Mesothelial cell of epicardium (in vitro differentiated cells): ENCODE data around the gene ECHDC3. TPM values are rescaled to one million over a fixed set of nuclear protein-coding genes. Genes with fewer than 3 reads are reported as not detected.

Experiments used
- DNase-seq, 2 experiments: peaks; one replicate each; pipeline ENCODE4 v3.0.0; 2021; ENCODE audit warnings: low spot score in 2 of 2; ENCODE audit not compliant: unreplicated experiment in 2 of 2
- H3K27ac Mint-ChIP-seq: 2 replicates; pipeline ENCODE4 v1.8.0; 2021; ENCODE audit warnings: mixed read lengths
- H3K27me3 Mint-ChIP-seq: 2 replicates; pipeline ENCODE4 v1.8.0; 2021; ENCODE audit warnings: low read depth, mixed read lengths
- H3K36me3 Mint-ChIP-seq: 2 replicates; pipeline ENCODE4 v1.8.0; 2021; ENCODE audit warnings: mixed read lengths
- H3K4me1 Mint-ChIP-seq: 2 replicates; pipeline ENCODE4 v1.8.0; 2021; ENCODE audit warnings: mixed read lengths
- H3K4me3 Mint-ChIP-seq: 2 replicates; pipeline ENCODE4 v1.8.0; 2021; ENCODE audit warnings: mild to moderate bottlenecking, moderate library complexity, mixed read lengths
- H3K9me3 Mint-ChIP-seq: 2 replicates; pipeline ENCODE4 v1.8.0; 2021; ENCODE audit warnings: mixed read lengths
- total RNA-seq: library from RNA; stranded (reverse); gene quantifications from 3 replicates; pipeline ENCODE4 v1.2.1, GENCODE V29; 2021
- TF ChIP-seq, protein P1 (sequence below): fragments of 200-600 bp; sonication (generic); IDR thresholded peaks from one replicate; pipeline ENCODE4 v1.5.0; 2021; ENCODE audit warnings: antibody characterized with exemption; ENCODE audit not compliant: unreplicated experiment

Gene ECHDC3
- total RNA-seq, 1 donor from 2014 or later: 5.1 TPM

DNA sequence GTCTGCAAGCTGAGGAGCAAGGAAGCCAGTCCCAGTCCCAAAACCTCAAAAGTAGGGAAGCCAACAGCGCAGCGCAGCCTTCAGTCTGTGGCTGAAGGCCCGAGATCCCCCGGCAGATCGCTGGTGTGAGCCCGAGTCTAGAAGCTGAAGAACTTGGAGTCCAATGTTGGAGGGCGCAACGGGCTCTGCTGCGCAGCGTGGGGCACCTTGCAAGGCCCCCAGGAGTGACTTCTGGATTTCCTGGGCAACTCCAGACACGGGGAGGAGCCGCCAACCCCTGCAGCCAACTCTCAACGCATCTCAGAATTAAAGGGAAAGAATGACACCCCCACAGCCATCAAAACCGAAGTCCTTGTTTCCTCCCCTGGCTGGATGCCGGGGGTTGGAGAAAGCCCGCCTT lies 62.2 kb downstream of the ECHDC3 start:
- peaks cover 14% of the 10 kb centered on the region for H3K4me1 Mint-ChIP-seq
- H3K27ac Mint-ChIP-seq: no peak overlapping the region
- no peaks in the 10 kb centered on the region for H3K9me3 Mint-ChIP-seq
- H3K36me3 Mint-ChIP-seq: no peaks in the 10 kb centered on the region
- TF ChIP-seq, protein P1, sequence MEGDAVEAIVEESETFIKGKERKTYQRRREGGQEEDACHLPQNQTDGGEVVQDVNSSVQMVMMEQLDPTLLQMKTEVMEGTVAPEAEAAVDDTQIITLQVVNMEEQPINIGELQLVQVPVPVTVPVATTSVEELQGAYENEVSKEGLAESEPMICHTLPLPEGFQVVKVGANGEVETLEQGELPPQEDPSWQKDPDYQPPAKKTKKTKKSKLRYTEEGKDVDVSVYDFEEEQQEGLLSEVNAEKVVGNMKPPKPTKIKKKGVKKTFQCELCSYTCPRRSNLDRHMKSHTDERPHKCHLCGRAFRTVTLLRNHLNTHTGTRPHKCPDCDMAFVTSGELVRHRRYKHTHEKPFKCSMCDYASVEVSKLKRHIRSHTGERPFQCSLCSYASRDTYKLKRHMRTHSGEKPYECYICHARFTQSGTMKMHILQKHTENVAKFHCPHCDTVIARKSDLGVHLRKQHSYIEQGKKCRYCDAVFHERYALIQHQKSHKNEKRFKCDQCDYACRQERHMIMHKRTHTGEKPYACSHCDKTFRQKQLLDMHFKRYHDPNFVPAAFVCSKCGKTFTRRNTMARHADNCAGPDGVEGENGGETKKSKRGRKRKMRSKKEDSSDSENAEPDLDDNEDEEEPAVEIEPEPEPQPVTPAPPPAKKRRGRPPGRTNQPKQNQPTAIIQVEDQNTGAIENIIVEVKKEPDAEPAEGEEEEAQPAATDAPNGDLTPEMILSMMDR: no peak
- H3K27me3 Mint-ChIP-seq: no peaks in the 10 kb centered on the region
- no peak for DNase-seq
- no peak overlapping the region for H3K4me3 Mint-ChIP-seq

DNA sequence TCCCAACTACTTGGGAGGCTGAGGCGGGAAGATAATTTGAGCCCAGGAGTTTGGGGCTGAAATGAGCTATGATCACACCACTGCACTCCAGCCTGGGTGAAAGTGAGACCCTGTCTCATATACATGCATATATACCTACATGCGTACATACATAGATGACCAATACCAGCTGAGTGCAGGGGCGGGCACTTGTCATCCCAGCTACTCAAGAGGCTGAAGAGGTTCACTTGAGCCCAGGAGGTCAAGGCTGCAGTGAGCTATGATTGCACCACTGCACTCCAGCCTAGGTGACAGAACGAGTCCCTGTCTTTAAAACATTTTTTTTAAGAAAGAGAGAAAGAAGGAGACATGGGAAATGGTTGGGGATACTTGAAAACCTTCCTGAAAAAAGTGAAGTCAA lies 63.6 kb downstream of the ECHDC3 start:
- TF ChIP-seq, protein P1: no peak

DNA sequence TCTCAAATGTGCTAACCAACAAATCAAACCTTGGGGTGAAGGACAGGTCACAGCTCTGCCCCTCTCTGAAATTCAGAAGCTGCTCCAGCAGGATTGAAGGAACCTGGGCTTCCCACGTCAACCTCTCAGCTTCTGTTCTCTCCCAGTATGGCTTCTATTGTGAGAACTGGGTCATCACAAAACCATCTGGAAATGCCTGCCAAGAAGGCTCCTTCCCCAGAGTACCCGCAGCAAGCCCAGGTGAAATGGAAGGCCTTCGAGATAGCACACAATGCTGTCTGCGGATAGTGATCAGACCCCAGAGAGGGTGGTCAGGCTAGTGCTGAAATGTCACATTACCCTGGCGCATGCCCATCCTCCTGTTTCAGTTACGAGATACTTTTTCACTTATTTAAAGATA lies 64.5 kb downstream of the ECHDC3 start:
- Mint-ChIP-seq H3K4me1 (peaks cover 31% of the 10 kb centered on the region), H3K36me3 (no peaks in the 10 kb centered on the region), H3K4me3 (no peak overlapping the region), H3K9me3 (no peaks in the 10 kb centered on the region), H3K27me3 (no peaks in the 10 kb centered on the region), H3K27ac (peak overlapping the region; percentile 25)
- TF ChIP-seq, protein P1: no peak
- DNase-seq: no peak

More for the DNA sequence above, 63.6 kb downstream of the ECHDC3 start:
- no peak for DNase-seq
- Mint-ChIP-seq H3K4me1 (peaks cover 25% of the 10 kb centered on the region), H3K27ac (no peak overlapping the region), H3K36me3 (no peaks in the 10 kb centered on the region), H3K9me3 (no peaks in the 10 kb centered on the region), H3K4me3 (no peak overlapping the region), H3K27me3 (no peaks in the 10 kb centered on the region)

DNA sequence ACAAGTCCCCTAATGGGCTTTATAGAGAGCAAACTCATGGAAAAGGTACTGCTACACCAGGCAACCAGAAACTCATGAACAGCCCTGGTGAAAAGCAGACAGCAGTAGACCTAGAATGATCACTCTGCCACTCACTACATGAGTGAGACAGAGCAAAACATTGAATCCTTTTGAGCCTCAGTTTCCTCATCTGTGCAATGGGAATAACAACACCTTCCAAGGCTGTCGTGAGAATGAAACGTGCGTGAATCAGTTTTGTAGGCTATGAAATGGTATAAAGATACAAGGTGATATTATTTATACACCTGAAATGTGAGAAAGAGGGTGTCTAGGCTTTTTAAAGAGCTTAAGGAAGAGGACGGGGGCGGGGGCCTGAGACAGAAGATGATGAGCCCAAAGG lies 66.6 kb downstream of the ECHDC3 start:
- TF ChIP-seq, protein P1: no peak
- H3K4me3 Mint-ChIP-seq: no peak overlapping the region
- peaks cover 31% of the 10 kb centered on the region for H3K4me1 Mint-ChIP-seq
- no peak overlapping the region for H3K27ac Mint-ChIP-seq
- H3K36me3 Mint-ChIP-seq: no peaks in the 10 kb centered on the region
- DNase-seq: no peak
- no peaks in the 10 kb centered on the region for H3K27me3 Mint-ChIP-seq
- H3K9me3 Mint-ChIP-seq: no peaks in the 10 kb centered on the region

GRCh38 chr10:11810313-11810766 lies 68.2 kb downstream of the ECHDC3 start:
- H3K4me3 Mint-ChIP-seq: no peak overlapping the region
- no peaks in the 10 kb centered on the region for H3K36me3 Mint-ChIP-seq
- H3K4me1 Mint-ChIP-seq: peaks cover 31% of the 10 kb centered on the region
- H3K27me3 Mint-ChIP-seq: no peaks in the 10 kb centered on the region
- DNase-seq: no peak
- no peaks in the 10 kb centered on the region for H3K9me3 Mint-ChIP-seq
- TF ChIP-seq, protein P1: no peak
- H3K27ac Mint-ChIP-seq: peak overlapping the region; percentile 92

DNA sequence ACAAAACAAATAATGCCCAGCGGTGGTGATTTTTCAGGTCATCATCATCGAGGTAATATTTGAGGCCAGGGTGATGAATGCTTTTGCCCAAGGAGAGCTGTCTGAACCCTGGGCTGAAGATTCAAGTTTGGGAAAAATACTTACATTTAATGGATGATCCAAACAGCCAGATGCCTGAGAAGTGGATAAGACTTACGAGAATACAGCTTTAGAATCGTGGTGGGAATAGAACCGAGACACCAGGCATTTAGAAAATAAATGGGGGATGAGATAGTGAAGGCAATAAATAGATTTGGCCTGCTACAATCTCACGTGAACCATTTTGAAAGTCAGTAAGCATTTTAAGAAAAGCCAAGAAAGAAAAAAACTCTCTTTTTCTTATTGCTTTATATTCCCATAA lies 68.8 kb downstream of the ECHDC3 start:
- TF ChIP-seq, protein P1: no peak
- DNase-seq: no peak
- peaks cover 28% of the 10 kb centered on the region for H3K4me1 Mint-ChIP-seq
- no peaks in the 10 kb centered on the region for H3K36me3 Mint-ChIP-seq
- no peaks in the 10 kb centered on the region for H3K27me3 Mint-ChIP-seq
- no peak overlapping the region for H3K4me3 Mint-ChIP-seq
- peak overlapping the region; percentile 92 for H3K27ac Mint-ChIP-seq
- no peaks in the 10 kb centered on the region for H3K9me3 Mint-ChIP-seq
